PC-3 (cell line): Measurements from ENCODE around the gene MAPK12. TPM values are rescaled to one million over a fixed set of nuclear protein-coding genes. Genes with fewer than 3 reads are reported as not detected.

ENCODE experiments used
- ATAC-seq: fragments of 200-7000 bp; cut with Tn5 transposase; 2 replicates; pipeline ENCODE4 v1.9.1; 2020; ENCODE audit warnings: mild to moderate bottlenecking, moderate library complexity
- BruUV-seq: library from RNA; stranded (reverse); fragments of 400-500 nt; replicated peaks from 2 replicates; lab custom pipeline; 2021; lab: Mats Ljungman, UMichigan
- CTCF ChIA-PET: fragments of 300-600 bp; sonication (Branson Sonifier 250); formaldehyde crosslinking; loops from one replicate; lab custom pipeline; 2022; ENCODE audit warnings: antibody characterized with exemption; lab: Charles Lee
- POLR2A ChIA-PET: fragments of 300-600 bp; sonication (Branson Sonifier 250); formaldehyde crosslinking; loops from one replicate; lab custom pipeline; 2022; ENCODE audit warnings: antibody characterized with exemption; ENCODE audit not compliant: unreplicated experiment; lab: Charles Lee
- DNase-seq: peaks from one replicate; pipeline ENCODE4 v3.0.0-alpha.2; 2015
- H2AFZ ChIP-seq: fragments of 300-600 bp; sonication (generic); 2 replicates; pipeline ENCODE4 v1.6.0; 2016; ENCODE audit warnings: antibody characterized with exemption, low read length
- H3F3A ChIP-seq: fragments of 300-600 bp; sonication (generic); one replicate; pipeline ENCODE4 v1.6.0; 2017; ENCODE audit warnings: antibody characterized with exemption, low read length, control low read depth, mild to moderate bottlenecking; ENCODE audit not compliant: unreplicated experiment
- H3K27ac ChIP-seq: fragments of 300-600 bp; sonication (generic); 2 replicates; pipeline ENCODE4 v1.5.1; 2016; ENCODE audit warnings: mild to moderate bottlenecking, low read length
- H3K27me3 ChIP-seq: fragments of 300-600 bp; sonication (generic); 2 replicates; pipeline ENCODE4 v1.6.1; 2016; ENCODE audit warnings: low read length, mixed read lengths
- H3K36me3 ChIP-seq: fragments of 300-600 bp; sonication (generic); 2 replicates; pipeline ENCODE4 v1.6.1; 2016; ENCODE audit warnings: low read depth, mixed run types, low read length, mixed read lengths
- H3K4me1 ChIP-seq: fragments of 300-600 bp; sonication (generic); 2 replicates; pipeline ENCODE4 v1.5.1; 2016; ENCODE audit warnings: low read length; ENCODE audit not compliant: insufficient read depth
- H3K4me2 ChIP-seq: fragments of 300-600 bp; sonication (generic); 2 replicates; pipeline ENCODE4 v1.6.0; 2016; ENCODE audit warnings: low read length
- H3K4me3 ChIP-seq: fragments of 300-600 bp; sonication (generic); 2 replicates; pipeline ENCODE4 v1.5.1; 2016; ENCODE audit warnings: mild to moderate bottlenecking, low read length, mixed read lengths
- H3K79me2 ChIP-seq: fragments of 300-600 bp; sonication (generic); 2 replicates; pipeline ENCODE4 v1.6.1; 2017; ENCODE audit warnings: low read length, mixed read lengths
- H3K9ac ChIP-seq: fragments of 300-600 bp; sonication (generic); 2 replicates; pipeline ENCODE4 v1.6.0; 2016; ENCODE audit warnings: mild to moderate bottlenecking, low read length
- H3K9me2 ChIP-seq: fragments of 300-600 bp; sonication (generic); replicated peaks from 2 replicates; pipeline ENCODE4 v1.6.1; 2016; ENCODE audit warnings: mixed run types, low read length, mixed read lengths
- H3K9me3 ChIP-seq: fragments of 300-600 bp; sonication (generic); 2 replicates; pipeline ENCODE4 v1.6.1; 2016; ENCODE audit warnings: low read length, mixed read lengths
- H4K20me1 ChIP-seq: fragments of 300-600 bp; sonication (generic); 2 replicates; pipeline ENCODE4 v1.6.1; 2016; ENCODE audit warnings: low read length, mixed read lengths
- EZH2 ChIP-seq: fragments of 300-600 bp; sonication (generic); IDR thresholded peaks from one replicate; pipeline ENCODE4 v1.6.1; 2017; ENCODE audit warnings: antibody characterized with exemption, mild to moderate bottlenecking, low read length; ENCODE audit not compliant: unreplicated experiment
- EZH2phosphoT487 ChIP-seq: fragments of 300-600 bp; sonication (generic); IDR thresholded peaks from 2 replicates; pipeline ENCODE4 v1.6.1; 2018; ENCODE audit warnings: mild to moderate bottlenecking, antibody characterized with exemption, low read length, borderline replicate concordance
- intact Hi-C: fragments of 100-400 bp; cut with micrococcal nuclease; formaldehyde crosslinking; loops from 2 replicates; pipeline ENCODE4 v1.9.0; 2023
- total RNA-seq: library from RNA; depleted of rRNA; stranded (reverse); fragments of >200 nt; gene quantifications from 2 replicates; pipeline ENCODE4 v1.2.3, GENCODE V29; 2014
- TF ChIP-seq, protein P1 (sequence below): fragments of 300-600 bp; sonication (generic); conservative IDR thresholded peaks from 2 replicates; pipeline ENCODE4 v1.5.1; 2017; ENCODE audit warnings: antibody characterized with exemption, low read depth, mild to moderate bottlenecking, low read length

The MAPK12 gene
- total RNA-seq, 1 experiment from 2014 or later: 22.4 TPM

DNA sequence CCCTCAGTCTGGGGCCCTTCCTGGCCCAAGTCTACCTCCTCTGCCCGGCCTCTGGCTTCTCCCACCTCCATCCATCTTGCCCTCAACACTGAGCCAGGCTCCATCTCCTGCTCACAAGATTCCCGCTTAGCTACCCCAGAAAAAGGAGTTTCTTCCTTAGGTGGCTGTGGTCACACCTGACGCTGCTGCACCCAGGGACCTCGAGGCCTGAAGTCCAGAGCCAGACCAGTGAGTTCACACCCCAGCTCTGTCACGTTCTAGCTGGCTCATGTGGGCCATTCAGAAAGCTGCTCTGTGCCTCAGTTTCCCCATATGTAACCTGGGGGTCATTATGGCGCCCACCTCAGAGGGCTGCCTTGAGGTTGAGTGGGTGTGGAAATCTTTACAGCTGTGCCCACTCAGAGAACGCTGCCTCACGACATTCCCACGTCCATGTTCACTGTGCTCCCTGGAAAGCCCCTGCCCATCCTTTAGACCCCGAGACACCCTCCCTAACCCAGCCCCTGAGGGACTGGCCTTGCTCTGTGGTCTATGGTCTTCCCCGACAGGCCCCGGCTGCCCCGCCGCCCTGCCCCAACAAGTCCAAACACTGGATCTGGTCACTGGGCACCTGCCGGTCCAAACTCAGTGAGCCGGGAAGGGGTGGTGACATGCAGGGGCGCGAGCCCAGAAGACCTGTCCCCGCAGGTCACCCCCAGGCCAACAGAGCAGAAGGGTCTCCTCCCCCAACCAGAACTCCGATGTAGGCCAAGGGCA, 36.2 kb upstream of the MAPK12 start:
- intact Hi-C loops: no loop called here
- no peaks in the 10 kb centered on the region for H3K9me3 ChIP-seq
- CTCF ChIA-PET: no interaction called here
- ATAC-seq (no peak), DNase-seq (no peak)
- H3K9me2 ChIP-seq: no peaks in the 10 kb centered on the region
- no peaks in the 10 kb centered on the region; the same call in 1 of the 2 replicates for H4K20me1 ChIP-seq
- H3K4me1 ChIP-seq: peaks cover 27% of the 10 kb centered on the region
- H2AFZ ChIP-seq: no peak overlapping the region
- no peak overlapping the region for H3K4me3 ChIP-seq
- no peak overlapping the region for H3K9ac ChIP-seq
- H3K27me3 ChIP-seq: no peaks in the 10 kb centered on the region
- no peak overlapping the region for H3K4me2 ChIP-seq
- no peak for TF ChIP-seq EZH2
- no peak for TF ChIP-seq EZH2phosphoT487
- TF ChIP-seq, protein P1, sequence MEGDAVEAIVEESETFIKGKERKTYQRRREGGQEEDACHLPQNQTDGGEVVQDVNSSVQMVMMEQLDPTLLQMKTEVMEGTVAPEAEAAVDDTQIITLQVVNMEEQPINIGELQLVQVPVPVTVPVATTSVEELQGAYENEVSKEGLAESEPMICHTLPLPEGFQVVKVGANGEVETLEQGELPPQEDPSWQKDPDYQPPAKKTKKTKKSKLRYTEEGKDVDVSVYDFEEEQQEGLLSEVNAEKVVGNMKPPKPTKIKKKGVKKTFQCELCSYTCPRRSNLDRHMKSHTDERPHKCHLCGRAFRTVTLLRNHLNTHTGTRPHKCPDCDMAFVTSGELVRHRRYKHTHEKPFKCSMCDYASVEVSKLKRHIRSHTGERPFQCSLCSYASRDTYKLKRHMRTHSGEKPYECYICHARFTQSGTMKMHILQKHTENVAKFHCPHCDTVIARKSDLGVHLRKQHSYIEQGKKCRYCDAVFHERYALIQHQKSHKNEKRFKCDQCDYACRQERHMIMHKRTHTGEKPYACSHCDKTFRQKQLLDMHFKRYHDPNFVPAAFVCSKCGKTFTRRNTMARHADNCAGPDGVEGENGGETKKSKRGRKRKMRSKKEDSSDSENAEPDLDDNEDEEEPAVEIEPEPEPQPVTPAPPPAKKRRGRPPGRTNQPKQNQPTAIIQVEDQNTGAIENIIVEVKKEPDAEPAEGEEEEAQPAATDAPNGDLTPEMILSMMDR: no peak
- peaks cover 91% of the 10 kb centered on the region for H3K79me2 ChIP-seq
- no TSS peak for BruUV-seq
- POLR2A ChIA-PET: no interaction called here
- no peaks in the 10 kb centered on the region for H3F3A ChIP-seq
- H3K36me3 ChIP-seq: no peaks in the 10 kb centered on the region
- no peak overlapping the region for H3K27ac ChIP-seq

DNA sequence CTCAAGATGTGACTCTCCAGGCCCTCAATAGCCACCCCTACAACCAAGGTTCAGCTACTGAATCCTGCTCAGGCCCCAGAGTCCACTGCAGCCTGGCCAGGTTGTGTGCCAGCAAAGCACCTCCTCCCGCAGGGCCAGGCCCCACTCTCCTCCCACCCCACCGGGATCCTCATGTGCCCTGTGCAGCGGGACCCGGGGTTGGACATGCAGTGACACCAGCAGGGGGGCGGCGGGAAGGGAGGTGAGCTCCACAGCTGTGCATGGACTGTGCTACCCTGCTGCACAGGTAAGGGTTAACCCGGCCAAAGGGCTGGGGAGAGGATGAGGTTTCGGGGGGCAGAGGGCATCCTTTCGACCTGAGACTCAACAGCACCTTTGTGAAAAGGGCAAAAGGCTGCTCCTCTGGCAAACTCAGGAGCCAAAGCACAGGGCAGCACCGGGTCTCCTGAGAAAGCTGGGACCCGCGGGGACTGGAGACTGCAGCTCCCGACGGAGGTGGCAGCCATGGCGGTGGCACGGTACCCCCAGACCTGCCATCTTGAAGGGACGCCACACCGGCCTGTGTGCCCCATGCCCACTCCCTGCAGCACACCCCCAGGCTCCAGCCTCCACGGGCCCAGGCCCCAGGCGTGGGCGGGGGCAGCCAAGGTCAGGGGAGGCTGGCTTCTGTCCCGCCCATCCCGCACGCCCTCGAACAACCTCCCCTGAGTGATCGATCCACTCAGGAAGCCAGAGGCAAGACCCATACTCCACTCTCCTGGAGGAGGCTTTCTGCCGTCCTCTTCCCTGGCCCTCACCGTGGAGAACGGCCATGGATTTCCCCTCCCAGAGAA, 35.4 kb upstream of the MAPK12 start:
- Histone ChIP-seq H3K4me2 (no peak overlapping the region), H3K79me2 (peaks cover 91% of the 10 kb centered on the region), H3F3A (no peaks in the 10 kb centered on the region), H3K4me3 (no peak overlapping the region), H3K27me3 (no peaks in the 10 kb centered on the region), H3K4me1 (peaks cover 23% of the 10 kb centered on the region), H2AFZ (no peak overlapping the region), H3K27ac (no peak overlapping the region), H3K36me3 (no peaks in the 10 kb centered on the region), H3K9me3 (no peaks in the 10 kb centered on the region), H4K20me1 (no peaks in the 10 kb centered on the region; the same call in 1 of the 2 replicates), H3K9ac (no peak overlapping the region), H3K9me2 (no peaks in the 10 kb centered on the region)
- no peak for DNase-seq
- ChIA-PET POLR2A (interaction anchor here (0.5 kb wide), 1 partner anchor 228 kb away, joined by 3 read pairs; no protein-coding TSS in a partner anchor), CTCF (no interaction called here)
- TF ChIP-seq, protein P1: no peak
- TF ChIP-seq EZH2: no peak
- no peak for TF ChIP-seq EZH2phosphoT487
- BruUV-seq: no TSS peak
- no peak for ATAC-seq
- intact Hi-C loops: no loop called here
